ENCODE results near the gene POU4F1.

The POU4F1 gene

GRCh38 chr13:78609464-78610205, 6.3 kb upstream of the POU4F1 start:
- H3K27me3 ChIP-seq (ENCODE audit: control insufficient read depth, low read length) = peaks cover 43% of the 10 kb centered on the region
- no peaks in the 10 kb centered on the region for H3K9me2 ChIP-seq (replicated peaks; ENCODE audit: control insufficient read depth, low read length)
- H3F3A ChIP-seq (ENCODE audit: control insufficient read depth, insufficient read depth) = peaks cover 8% of the 10 kb centered on the region
- peak overlapping the region; percentile 41 for H3K4me2 ChIP-seq (ENCODE audit: low read length)
- no peak; the same call in 1 of the 2 replicates for TF ChIP-seq EZH2phosphoT487 (IDR thresholded peaks at IDR 0.05; ENCODE audit: borderline replicate concordance, low read length)
- TF ChIP-seq, protein P1, sequence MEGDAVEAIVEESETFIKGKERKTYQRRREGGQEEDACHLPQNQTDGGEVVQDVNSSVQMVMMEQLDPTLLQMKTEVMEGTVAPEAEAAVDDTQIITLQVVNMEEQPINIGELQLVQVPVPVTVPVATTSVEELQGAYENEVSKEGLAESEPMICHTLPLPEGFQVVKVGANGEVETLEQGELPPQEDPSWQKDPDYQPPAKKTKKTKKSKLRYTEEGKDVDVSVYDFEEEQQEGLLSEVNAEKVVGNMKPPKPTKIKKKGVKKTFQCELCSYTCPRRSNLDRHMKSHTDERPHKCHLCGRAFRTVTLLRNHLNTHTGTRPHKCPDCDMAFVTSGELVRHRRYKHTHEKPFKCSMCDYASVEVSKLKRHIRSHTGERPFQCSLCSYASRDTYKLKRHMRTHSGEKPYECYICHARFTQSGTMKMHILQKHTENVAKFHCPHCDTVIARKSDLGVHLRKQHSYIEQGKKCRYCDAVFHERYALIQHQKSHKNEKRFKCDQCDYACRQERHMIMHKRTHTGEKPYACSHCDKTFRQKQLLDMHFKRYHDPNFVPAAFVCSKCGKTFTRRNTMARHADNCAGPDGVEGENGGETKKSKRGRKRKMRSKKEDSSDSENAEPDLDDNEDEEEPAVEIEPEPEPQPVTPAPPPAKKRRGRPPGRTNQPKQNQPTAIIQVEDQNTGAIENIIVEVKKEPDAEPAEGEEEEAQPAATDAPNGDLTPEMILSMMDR (IDR thresholded peaks at IDR 0.05; ENCODE audit: low read depth, low read length, poor library complexity, severe bottlenecking) = no peak
- peak overlapping the region; percentile 19; the same call in 1 of the 2 replicates for H3K4me3 ChIP-seq (ENCODE audit: low read length)
- no peaks in the 10 kb centered on the region; the same call in 1 of the 2 replicates for H4K20me1 ChIP-seq (ENCODE audit: control insufficient read depth, insufficient read depth, low read depth, low read length)
- H3K27ac ChIP-seq (ENCODE audit: low read depth, low read length) = no peak overlapping the region
- no peaks in the 10 kb centered on the region for H3K79me2 ChIP-seq (ENCODE audit: control insufficient read depth, low read length)
- H3K36me3 ChIP-seq (ENCODE audit: control insufficient read depth, low read length) = peaks cover 4% of the 10 kb centered on the region; the same call in 1 of the 2 replicates
- H3K9me3 ChIP-seq (ENCODE audit: control insufficient read depth, insufficient read depth, low read length) = no peaks in the 10 kb centered on the region
- H3K4me1 ChIP-seq (ENCODE audit: control insufficient read depth, low read length) = no peaks in the 10 kb centered on the region

GRCh38 chr13:78608688-78609463, 5.5 kb upstream of the POU4F1 start:
- Histone ChIP-seq H4K20me1 (ENCODE audit: control insufficient read depth, insufficient read depth, low read depth, low read length) (no peaks in the 10 kb centered on the region; the same call in 1 of the 2 replicates), H3K36me3 (ENCODE audit: control insufficient read depth, low read length) (no peaks in the 10 kb centered on the region), H3K4me3 (ENCODE audit: low read length) (peak overlapping the region; percentile 19; the same call in 1 of the 2 replicates), H3K9me2 (replicated peaks; ENCODE audit: control insufficient read depth, low read length) (no peaks in the 10 kb centered on the region), H3K27ac (ENCODE audit: low read depth, low read length) (no peak overlapping the region), H3K4me2 (ENCODE audit: low read length) (peak overlapping the region; percentile 41), H3F3A (ENCODE audit: control insufficient read depth, insufficient read depth) (peaks cover 8% of the 10 kb centered on the region), H3K4me1 (ENCODE audit: control insufficient read depth, low read length) (no peaks in the 10 kb centered on the region), H3K9me3 (ENCODE audit: control insufficient read depth, insufficient read depth, low read length) (peaks cover 1% of the 10 kb centered on the region; the same call in 1 of the 2 replicates), H3K27me3 (ENCODE audit: control insufficient read depth, low read length) (peaks cover 48% of the 10 kb centered on the region), H3K79me2 (ENCODE audit: control insufficient read depth, low read length) (no peaks in the 10 kb centered on the region)
- no peak; the same call in 1 of the 2 replicates for TF ChIP-seq EZH2phosphoT487 (IDR thresholded peaks at IDR 0.05; ENCODE audit: borderline replicate concordance, low read length)
- TF ChIP-seq, protein P1 (IDR thresholded peaks at IDR 0.05; ENCODE audit: low read depth, low read length, poor library complexity, severe bottlenecking) = no peak

GRCh38 chr13:78608252-78608687, 4.9 kb upstream of the POU4F1 start:
- Histone ChIP-seq H4K20me1 (ENCODE audit: control insufficient read depth, insufficient read depth, low read depth, low read length) (no peaks in the 10 kb centered on the region), H3K9me3 (ENCODE audit: control insufficient read depth, insufficient read depth, low read length) (peaks cover 6% of the 10 kb centered on the region), H3K27ac (ENCODE audit: low read depth, low read length) (no peak overlapping the region), H3K27me3 (ENCODE audit: control insufficient read depth, low read length) (peaks cover 48% of the 10 kb centered on the region), H3K36me3 (ENCODE audit: control insufficient read depth, low read length) (no peaks in the 10 kb centered on the region), H3F3A (ENCODE audit: control insufficient read depth, insufficient read depth) (peaks cover 8% of the 10 kb centered on the region), H3K79me2 (ENCODE audit: control insufficient read depth, low read length) (no peaks in the 10 kb centered on the region), H3K4me1 (ENCODE audit: control insufficient read depth, low read length) (no peaks in the 10 kb centered on the region), H3K4me3 (ENCODE audit: low read length) (peak overlapping the region; percentile 19; the same call in 1 of the 2 replicates), H3K4me2 (ENCODE audit: low read length) (peak overlapping the region; percentile 41), H3K9me2 (replicated peaks; ENCODE audit: control insufficient read depth, low read length) (no peaks in the 10 kb centered on the region)
- TF ChIP-seq EZH2phosphoT487 (IDR thresholded peaks at IDR 0.05; ENCODE audit: borderline replicate concordance, low read length) = no peak
- TF ChIP-seq, protein P1 (IDR thresholded peaks at IDR 0.05; ENCODE audit: low read depth, low read length, poor library complexity, severe bottlenecking) = no peak
